Fibroblast of skin of right biceps (primary cell): ENCODE results near the gene CSF3.

ENCODE experiments used
- DNase-seq: peaks from one replicate; pipeline ENCODE4 v3.0.0-alpha.2; 2013

The CSF3 gene

GRCh38 chr17:40025559-40025958 is 10.3 kb downstream of the CSF3 start:
- DNase-seq, result no peak

DNA sequence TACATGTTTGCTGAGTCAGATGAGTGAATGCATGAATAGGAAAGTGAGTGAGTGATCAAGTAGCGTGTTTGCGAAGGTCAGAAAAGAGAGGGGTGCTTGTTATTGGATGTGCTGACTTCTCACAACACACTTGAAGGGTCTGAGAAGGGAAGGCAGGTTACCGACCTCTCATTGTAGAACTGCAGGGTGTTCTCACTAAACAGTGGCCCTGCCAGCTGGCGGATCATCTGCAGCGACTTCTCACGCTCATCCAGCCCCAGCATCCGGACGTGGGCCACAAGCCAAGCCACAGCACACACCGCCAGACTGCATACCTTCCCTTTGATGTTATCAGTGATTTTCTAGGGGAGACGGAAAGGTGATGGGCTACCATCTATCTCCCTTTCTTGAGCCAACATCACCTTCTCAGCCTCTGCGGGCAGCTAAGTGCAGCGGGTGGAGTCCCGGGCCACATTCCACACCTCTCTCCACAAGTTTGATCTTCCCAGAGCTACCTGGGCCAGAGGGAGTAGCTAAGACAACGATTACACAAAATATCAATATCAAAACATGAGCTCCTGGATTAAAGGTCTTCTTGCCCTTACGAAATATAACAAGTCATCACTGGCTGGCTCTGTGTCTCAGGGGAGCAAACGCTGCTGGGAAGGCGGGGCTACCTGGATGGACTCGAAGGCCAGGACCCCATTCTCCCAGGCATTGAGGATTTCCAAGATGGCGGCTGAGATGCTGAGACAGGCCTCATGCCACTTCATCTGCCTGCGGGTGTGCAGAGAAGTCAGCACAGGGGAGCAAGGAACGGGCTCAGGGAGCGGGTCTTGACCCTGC is 11.0 kb downstream of the CSF3 start:
- no peak for DNase-seq

GRCh38 chr17:40026816-40027613 is 11.8 kb downstream of the CSF3 start:
- DNase-seq, result peak; percentile 72

GRCh38 chr17:40027614-40028012 is 12.4 kb downstream of the CSF3 start:
- DNase-seq, result no peak

GRCh38 chr17:40028595-40028994 is 13.4 kb downstream of the CSF3 start:
- no peak for DNase-seq

DNA sequence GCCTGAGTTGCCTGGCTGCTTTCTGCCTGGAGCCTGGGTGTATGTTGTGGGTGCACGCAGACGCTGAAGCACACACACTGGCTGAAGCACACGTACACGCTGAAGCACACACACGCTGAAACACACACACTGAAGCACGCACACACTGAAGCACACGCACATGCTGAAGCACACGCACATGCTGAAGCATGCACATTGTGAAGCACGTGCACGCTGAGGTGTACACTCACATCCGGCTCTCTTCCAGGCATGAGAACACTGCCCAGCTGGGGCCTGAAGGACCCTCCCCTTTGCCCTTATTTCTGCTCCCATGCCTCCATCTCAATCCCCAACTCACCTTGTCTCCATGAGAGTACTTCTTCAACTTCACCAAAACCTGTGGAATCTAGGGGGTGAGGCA is 16.5 kb downstream of the CSF3 start:
- DNase-seq, result no peak

DNA sequence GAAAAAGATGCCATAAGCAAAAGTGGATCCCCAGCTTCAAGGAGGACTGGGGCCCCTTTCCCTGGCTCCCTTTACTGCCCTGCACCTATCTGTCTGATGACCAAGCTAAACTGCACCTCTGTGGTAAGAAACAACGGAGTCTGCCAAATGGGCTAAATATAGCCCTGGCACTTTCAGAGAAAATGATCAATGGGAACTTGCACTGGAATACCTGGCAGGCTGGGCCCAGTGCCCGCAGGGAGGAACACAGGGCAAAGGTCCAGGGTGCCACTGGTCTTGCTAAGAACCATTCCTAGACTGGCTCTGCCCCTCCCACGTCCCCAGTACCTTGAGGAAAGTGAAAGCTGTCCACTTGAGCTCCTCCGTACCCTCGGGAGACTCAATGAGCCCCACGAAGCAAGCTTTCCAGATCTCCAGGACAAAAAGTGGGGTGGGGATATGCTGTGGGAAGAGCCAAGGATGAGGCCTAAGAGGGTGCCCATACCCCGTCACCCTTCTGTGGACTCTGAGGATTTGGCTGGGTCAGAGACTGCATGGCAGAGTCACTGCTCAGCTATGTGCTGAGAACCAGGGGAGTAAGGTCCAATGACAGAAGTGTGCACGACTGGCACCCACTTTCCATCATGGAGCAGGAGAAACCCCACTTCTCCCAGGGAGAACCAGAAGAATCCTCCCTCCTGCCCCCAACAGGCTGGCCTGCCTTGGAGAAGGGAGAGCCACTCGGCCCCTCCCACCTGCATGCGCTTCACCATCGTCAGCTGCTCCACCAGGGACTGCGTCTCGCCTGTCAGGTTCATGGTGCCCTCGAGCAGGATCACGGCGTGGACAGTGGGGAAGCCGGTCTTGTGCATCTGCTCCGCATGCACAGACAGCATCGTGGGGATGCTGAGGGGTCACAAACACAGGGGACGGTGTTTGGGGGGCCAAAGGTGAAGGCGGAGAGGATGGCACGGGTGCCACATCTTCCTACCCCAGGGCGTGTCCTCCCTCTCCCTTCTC is 17.4 kb downstream of the CSF3 start:
- no peak for DNase-seq

DNA sequence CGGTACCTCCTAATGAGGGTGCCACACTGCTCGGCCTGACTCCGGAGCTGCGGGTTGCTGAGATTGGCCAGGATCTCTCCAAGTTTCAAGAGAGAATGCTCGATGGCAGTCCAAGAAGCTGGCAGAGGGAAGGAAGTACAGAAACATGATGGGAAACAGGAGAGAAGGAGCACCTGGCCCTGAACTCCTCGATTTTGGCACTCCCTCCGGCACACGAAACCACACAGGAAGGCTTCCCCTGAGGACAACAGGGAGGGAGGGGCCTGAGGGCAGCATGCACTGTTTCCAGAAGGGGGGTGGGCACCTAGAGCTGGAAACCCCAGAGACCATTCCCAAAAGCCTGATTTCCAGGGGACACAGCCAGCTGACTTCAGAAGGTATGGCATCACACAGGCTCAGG is 18.1 kb downstream of the CSF3 start:
- DNase-seq, result no peak

DNA sequence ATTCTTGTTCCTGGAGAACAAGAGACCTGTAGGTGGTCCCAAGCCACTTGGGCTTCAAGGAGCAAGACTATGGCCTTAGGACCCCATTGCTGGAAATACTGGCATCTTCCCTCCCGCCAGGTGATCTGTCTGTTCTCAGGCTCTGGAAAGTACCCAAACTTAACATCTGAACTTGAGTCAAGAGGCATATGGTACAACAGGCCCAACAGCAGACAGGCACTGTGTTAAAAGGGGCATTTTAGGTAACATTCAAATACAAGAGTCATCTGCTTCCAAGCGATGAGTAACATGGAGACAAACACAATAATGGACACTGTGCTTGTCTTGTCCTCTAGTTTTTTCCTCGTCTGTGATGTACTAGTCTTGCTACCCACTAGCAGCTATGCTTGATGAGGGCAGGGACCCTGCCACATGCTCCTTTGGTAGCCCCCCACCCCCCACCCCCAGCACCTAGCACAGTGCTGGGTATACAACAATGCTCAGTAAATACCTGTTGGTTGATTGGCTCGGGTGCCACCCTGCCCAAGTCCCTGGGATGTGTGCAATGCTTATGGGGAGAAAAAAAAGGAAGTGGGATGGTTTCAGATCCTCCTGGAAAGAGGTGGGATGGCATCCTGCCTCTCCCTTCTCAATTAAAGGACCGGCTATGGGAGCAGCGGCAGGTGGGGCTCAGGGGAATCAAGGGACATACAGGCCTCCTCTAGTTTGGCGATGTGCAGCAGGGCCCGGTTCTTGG is 19.4 kb downstream of the CSF3 start:
- DNase-seq, result no peak

- peak; percentile 46 for DNase-seq
These were observed 19.9 kb downstream of the CSF3 start for GRCh38 chr17:40035162-40035559.

GRCh38 chr17:40038882-40039513 is 23.8 kb downstream of the CSF3 start:
- DNase-seq, result peak; percentile 70

- DNase-seq, result no peak
These were observed 26.0 kb downstream of the CSF3 start for GRCh38 chr17:40041196-40041595.

DNA sequence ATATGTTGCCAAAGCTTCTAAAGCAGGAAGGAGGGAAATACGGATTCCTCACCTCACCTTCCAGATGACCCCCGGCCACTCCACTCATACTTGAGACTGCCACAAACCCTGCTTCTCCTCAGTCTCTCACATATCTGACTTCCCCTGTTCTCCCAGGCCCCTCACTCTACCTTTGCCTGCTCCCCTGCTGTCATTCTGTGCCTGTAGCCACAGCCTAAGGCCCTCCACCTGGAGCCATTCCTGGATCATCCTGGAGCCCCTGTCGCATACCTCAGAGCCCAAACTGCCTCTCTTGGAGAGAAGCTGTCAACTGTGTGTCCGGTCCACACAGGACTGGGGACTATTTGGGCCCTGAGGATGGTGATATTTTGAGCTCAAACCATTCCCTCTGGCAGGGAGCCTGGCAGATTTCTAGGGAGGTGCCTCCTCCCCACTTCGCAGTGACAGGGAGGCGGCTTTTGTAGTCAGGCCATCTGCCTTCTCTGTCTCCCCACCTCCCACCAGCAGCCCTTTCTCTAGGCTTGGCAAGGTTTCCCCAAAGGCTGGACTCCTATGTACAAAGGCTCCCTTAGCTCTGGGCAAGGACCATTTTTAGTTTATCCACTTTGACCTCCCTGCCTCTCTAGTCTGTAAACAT is 41.3 kb downstream of the CSF3 start:
- DNase-seq, result no peak

DNA sequence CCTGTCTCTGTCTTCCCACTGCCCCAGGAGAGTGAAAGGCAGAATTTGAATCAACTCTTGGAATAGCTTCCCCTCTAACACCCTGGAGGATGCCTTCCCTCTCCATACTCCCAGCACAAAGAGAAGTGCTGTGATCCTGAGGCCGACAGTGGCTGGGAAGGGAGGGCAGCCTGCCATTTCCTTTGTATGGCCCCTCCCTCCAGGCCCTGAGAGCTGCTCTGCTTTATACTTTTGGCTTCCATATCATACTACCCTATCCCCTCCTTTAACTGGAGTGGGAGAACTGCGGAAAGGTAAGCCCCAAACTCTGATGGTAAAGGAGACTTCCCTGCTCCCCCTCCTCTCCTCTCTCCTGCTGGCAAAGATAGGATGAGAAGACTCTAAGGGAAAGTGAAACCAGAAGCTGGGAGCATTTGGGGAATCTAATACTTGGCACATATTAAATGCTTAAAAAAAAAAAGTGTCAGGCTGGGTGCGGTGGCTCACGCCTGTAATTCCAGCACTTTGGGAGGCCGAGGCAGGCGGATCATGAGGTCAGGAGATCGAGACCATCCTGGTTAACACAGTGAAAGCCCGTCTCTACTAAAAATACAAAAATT is 43.0 kb downstream of the CSF3 start:
- DNase-seq, result no peak

DNA sequence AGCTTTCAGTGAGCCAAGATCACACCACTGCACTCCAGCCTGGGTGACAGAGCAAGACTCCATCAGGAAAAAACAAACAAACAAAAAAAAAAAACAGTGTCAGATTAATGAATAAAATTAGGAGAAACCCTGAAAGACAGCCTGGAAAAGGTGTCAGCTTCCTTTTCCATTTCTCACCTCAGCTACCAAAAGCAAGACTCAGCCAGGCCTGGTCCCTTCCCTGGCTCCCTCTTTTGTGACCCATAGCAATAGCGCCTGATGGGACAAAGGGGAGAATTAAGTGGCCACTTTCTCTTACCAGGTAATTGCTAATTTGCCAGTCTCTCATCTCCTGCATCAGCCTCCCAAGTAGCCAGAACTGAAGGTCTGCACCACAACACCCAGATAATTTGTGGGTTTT is 43.6 kb downstream of the CSF3 start:
- no peak for DNase-seq

DNA sequence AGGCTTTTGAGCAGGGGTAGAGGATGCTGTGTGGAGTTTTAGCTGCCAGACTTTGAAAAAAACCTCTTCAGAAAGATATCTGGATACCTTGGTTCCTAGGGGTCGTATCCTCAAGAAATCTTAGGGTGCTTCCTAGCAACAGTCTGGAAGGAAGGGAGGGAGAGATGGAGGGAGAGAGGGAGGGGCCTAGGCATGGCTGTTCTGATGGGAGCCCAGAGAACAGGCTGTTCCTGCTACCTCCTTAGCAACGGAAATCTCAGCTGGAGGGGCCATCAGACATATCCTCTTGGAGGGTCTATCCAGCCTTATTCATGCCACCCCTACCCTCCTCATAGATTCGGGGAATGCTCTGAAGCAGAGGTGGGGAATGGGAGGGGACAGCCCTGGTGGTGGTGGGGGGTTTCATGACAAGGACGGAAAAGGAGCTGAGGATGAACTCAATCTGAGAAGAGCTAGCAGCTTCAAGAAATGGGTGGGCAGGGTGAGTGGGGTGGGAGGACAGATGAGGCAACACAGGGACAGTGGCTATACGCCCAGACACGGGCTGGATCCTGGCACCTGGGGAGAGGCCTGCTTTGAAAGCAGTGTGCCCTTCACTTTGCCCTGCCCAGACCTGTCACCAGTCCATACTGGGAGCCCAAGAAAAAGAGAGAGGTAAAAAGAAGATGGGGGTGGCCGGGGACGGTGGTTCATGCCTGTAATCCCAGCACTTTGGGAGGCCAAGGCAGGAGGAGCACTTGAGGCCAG is 44.7 kb downstream of the CSF3 start:
- DNase-seq, result no peak

- DNase-seq, result no peak
These were observed 45.8 kb downstream of the CSF3 start for GRCh38 chr17:40060887-40061608.

DNA sequence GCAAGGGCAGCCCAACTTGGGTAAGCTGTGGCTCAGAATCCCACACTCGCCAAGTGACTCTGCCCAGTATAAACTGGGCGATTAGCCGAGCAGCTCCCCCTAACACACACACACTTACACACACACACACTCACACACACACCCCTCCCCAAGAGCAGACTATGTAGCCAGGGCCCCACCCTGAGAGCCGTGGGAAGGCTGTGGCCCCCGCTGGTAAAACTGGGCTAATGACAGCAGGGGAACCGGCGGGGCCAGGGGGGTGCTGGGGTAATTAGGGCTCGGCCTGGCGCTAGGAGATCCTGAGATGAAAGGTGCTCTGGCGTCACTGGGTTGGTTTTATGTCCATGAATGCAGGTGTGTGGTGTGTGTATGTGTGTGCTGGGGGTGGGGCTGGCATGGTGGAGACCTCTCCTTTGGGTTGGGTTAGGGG is 46.4 kb downstream of the CSF3 start:
- DNase-seq, result no peak
